GM23248 (cell line): ENCODE results near the gene COL18A1. TPM values are rescaled to one million over a fixed set of nuclear protein-coding genes. Genes with fewer than 3 reads are reported as not detected.
A peak's percentile ranks its signal among the peaks of the same experiment; 100 is the strongest.

Experiments
- DNase-seq: peaks from one replicate; pipeline ENCODE4 v3.0.0-alpha.2; 2015
- H2AFZ ChIP-seq: fragments of 200-600 bp; sonication (generic); 2 replicates; pipeline ENCODE4 v1.6.1; 2016; ENCODE audit warnings: antibody characterized with exemption
- H3F3A ChIP-seq: fragments of 200-600 bp; sonication (generic); 2 replicates; pipeline ENCODE4 v1.6.1; 2016; ENCODE audit warnings: mild to moderate bottlenecking, antibody characterized with exemption, mixed run types; ENCODE audit not compliant: insufficient read depth
- H3K27ac ChIP-seq: fragments of 200-600 bp; sonication (generic); 2 replicates; pipeline ENCODE4 v1.5.1; 2016; ENCODE audit warnings: mild to moderate bottlenecking
- H3K27me3 ChIP-seq: fragments of 200-600 bp; sonication (generic); replicated peaks from 2 replicates; pipeline ENCODE4 v1.6.1; 2016; ENCODE audit warnings: mild to moderate bottlenecking; ENCODE audit not compliant: insufficient read depth
- H3K36me3 ChIP-seq: fragments of 200-600 bp; sonication (generic); 2 replicates; pipeline ENCODE4 v1.6.1; 2016; ENCODE audit warnings: low read depth, mild to moderate bottlenecking
- H3K4me1 ChIP-seq: fragments of 200-600 bp; sonication (generic); 2 replicates; pipeline ENCODE4 v1.6.1; 2016; ENCODE audit warnings: mild to moderate bottlenecking; ENCODE audit not compliant: insufficient read depth
- H3K4me2 ChIP-seq: fragments of 200-600 bp; sonication (generic); one replicate; pipeline ENCODE4 v1.6.1; 2016; ENCODE audit warnings: mild to moderate bottlenecking; ENCODE audit not compliant: unreplicated experiment
- H3K4me3 ChIP-seq: fragments of 200-600 bp; sonication (generic); 2 replicates; pipeline ENCODE4 v1.5.1; 2016; ENCODE audit warnings: mild to moderate bottlenecking
- H3K79me2 ChIP-seq: fragments of 200-600 bp; sonication (generic); 2 replicates; pipeline ENCODE4 v1.6.1; 2016; ENCODE audit warnings: mild to moderate bottlenecking; ENCODE audit not compliant: insufficient read depth
- H3K9ac ChIP-seq: fragments of 200-600 bp; sonication (generic); 2 replicates; pipeline ENCODE4 v1.6.1; 2016; ENCODE audit warnings: mild to moderate bottlenecking
- H3K9me2 ChIP-seq: fragments of 200-600 bp; sonication (generic); 2 replicates; pipeline ENCODE4 v1.6.1; 2016; ENCODE audit warnings: mixed run types, mild to moderate bottlenecking, moderate library complexity; ENCODE audit not compliant: insufficient read depth
- H3K9me3 ChIP-seq: fragments of 200-600 bp; sonication (generic); one replicate; pipeline ENCODE4 v1.6.1; 2017; ENCODE audit warnings: low read depth
- H4K20me1 ChIP-seq: fragments of 200-600 bp; sonication (generic); 2 replicates; pipeline ENCODE4 v1.6.0; 2016; ENCODE audit not compliant: insufficient read depth
- EZH2 ChIP-seq: fragments of 200-600 bp; sonication (generic); IDR thresholded peaks from 2 replicates; pipeline ENCODE4 v1.6.1; 2018; ENCODE audit warnings: antibody characterized with exemption, mild to moderate bottlenecking; ENCODE audit not compliant: insufficient read depth, poor library complexity, severe bottlenecking
- EZH2phosphoT487 ChIP-seq: fragments of 200-600 bp; sonication (generic); IDR thresholded peaks from 2 replicates; pipeline ENCODE4 v1.6.1; 2018; ENCODE audit warnings: antibody characterized with exemption, moderate library complexity, mild to moderate bottlenecking, low read depth; ENCODE audit not compliant: insufficient read depth
- WGBS, 2 experiments: methylation state at CpG; one replicate each; pipeline ENCODE4 v1.1.6; 2015 to 2017; ENCODE audit warnings: low lambda C conversion rate in 2 of 2, low coverage in 1 of 2; ENCODE audit errors: missing lambda C conversion rate in 2 of 2; 5-methylcytosine and 5-hydroxymethylcytosine counted together
- in situ Hi-C: fragments of 300-500 bp; cut with MboI; formaldehyde crosslinking; loops from 2 replicates; pipeline ENCODE4 v1.15.0; 2020
- polyA plus RNA-seq: library from polyadenylated mRNA; unstranded; fragments of >200 nt; fragmentation: Nextera tagmentation; extraction: Ambion mirVana; gene quantifications from 2 replicates; pipeline ENCODE4 v1.2.1, GENCODE V29; 2016
- total RNA-seq: library from RNA; depleted of rRNA; stranded (reverse); fragments of >200 nt; shearing (Covaris generic); gene quantifications from 2 replicates; pipeline ENCODE4 v1.2.3, GENCODE V29; 2014

The COL18A1 gene
- total and polyA plus RNA-seq, 2 experiments from 2014 or later = 1.7 to 30.5 TPM

GRCh38 chr21:45476582-45476981, 71.6 kb downstream of the COL18A1 start:
- H2AFZ ChIP-seq = no peak overlapping the region
- H3K4me1 ChIP-seq = peaks cover 5% of the 10 kb centered on the region; the same call in 1 of the 2 replicates
- no peaks in the 10 kb centered on the region for H4K20me1 ChIP-seq
- DNase-seq = no peak
- H3K9ac ChIP-seq = no peak overlapping the region
- H3K9me3 ChIP-seq = no peaks in the 10 kb centered on the region
- peaks cover 4% of the 10 kb centered on the region; the same call in 1 of the 2 replicates for H3F3A ChIP-seq
- 94 to 95% methylated on average over 6 of the region's 6 CpGs for WGBS, 2 experiments
- H3K27ac ChIP-seq = no peak overlapping the region
- no peaks in the 10 kb centered on the region for H3K79me2 ChIP-seq
- no peak for TF ChIP-seq EZH2
- no peak for TF ChIP-seq EZH2phosphoT487
- no peak overlapping the region for H3K4me3 ChIP-seq
- no peaks in the 10 kb centered on the region for H3K36me3 ChIP-seq
- H3K27me3 ChIP-seq = no peaks in the 10 kb centered on the region
- no peaks in the 10 kb centered on the region for H3K9me2 ChIP-seq
- in situ Hi-C loops = no loop called here
- no peak overlapping the region for H3K4me2 ChIP-seq

- H3K9ac ChIP-seq = no peak overlapping the region
- no peak overlapping the region for H3K27ac ChIP-seq
- no peak for DNase-seq
- H3K9me2 ChIP-seq = no peaks in the 10 kb centered on the region
- no peaks in the 10 kb centered on the region for H4K20me1 ChIP-seq
- no peaks in the 10 kb centered on the region for H3K4me1 ChIP-seq
- no peaks in the 10 kb centered on the region for H3F3A ChIP-seq
- no peaks in the 10 kb centered on the region for H3K27me3 ChIP-seq
- peak overlapping the region; percentile 98 for H2AFZ ChIP-seq
- no peaks in the 10 kb centered on the region for H3K9me3 ChIP-seq
- no peak overlapping the region for H3K4me2 ChIP-seq
- TF ChIP-seq EZH2 = no peak
- TF ChIP-seq EZH2phosphoT487 = no peak
- no peak overlapping the region for H3K4me3 ChIP-seq
- WGBS, 2 experiments = 70 to 74% methylated on average over 36 to 43 of the region's 44 CpGs
- no peaks in the 10 kb centered on the region for H3K79me2 ChIP-seq
- no peaks in the 10 kb centered on the region for H3K36me3 ChIP-seq
- in situ Hi-C loops = no loop called here
These were observed 72.5 kb downstream of the COL18A1 start for GRCh38 chr21:45477176-45478114.

- peak; percentile 80 for DNase-seq
- peak overlapping the region; percentile 99 for H3K4me2 ChIP-seq
- H3K27ac ChIP-seq = no peak overlapping the region
- TF ChIP-seq EZH2phosphoT487 (no peak), EZH2 (no peak)
- in situ Hi-C loops = no loop called here
- no peaks in the 10 kb centered on the region for H3K4me1 ChIP-seq
- peak overlapping the region; percentile 69 for H3K9ac ChIP-seq
- H3K9me2 ChIP-seq = no peaks in the 10 kb centered on the region
- no peaks in the 10 kb centered on the region for H3K79me2 ChIP-seq
- no peaks in the 10 kb centered on the region for H3K9me3 ChIP-seq
- no peaks in the 10 kb centered on the region for H3K36me3 ChIP-seq
- peak overlapping the region; percentile 74 for H3K4me3 ChIP-seq
- H3F3A ChIP-seq = no peaks in the 10 kb centered on the region
- H4K20me1 ChIP-seq = no peaks in the 10 kb centered on the region
- peak overlapping the region; percentile 98 for H2AFZ ChIP-seq
- H3K27me3 ChIP-seq = no peaks in the 10 kb centered on the region
- WGBS, 2 experiments = 21 to 37% methylated on average over 23 to 32 of the region's 32 CpGs
These were observed 73.3 kb downstream of the COL18A1 start for GRCh38 chr21:45478115-45478801.

GRCh38 chr21:45478816-45479669, 74.1 kb downstream of the COL18A1 start:
- H3K36me3 ChIP-seq = no peaks in the 10 kb centered on the region

More at GRCh38 chr21:45478816-45479669, 74.1 kb downstream of the COL18A1 start:
- no peak overlapping the region for H3K4me2 ChIP-seq
- H2AFZ ChIP-seq = peak overlapping the region; percentile 98; the same call in 1 of the 2 replicates
- no peaks in the 10 kb centered on the region for H3K9me3 ChIP-seq
- in situ Hi-C loops = no loop called here
- H3K79me2 ChIP-seq = no peaks in the 10 kb centered on the region
- H3F3A ChIP-seq = no peaks in the 10 kb centered on the region
- no peaks in the 10 kb centered on the region for H4K20me1 ChIP-seq
- TF ChIP-seq EZH2 = no peak
- no peak for TF ChIP-seq EZH2phosphoT487
- H3K4me3 ChIP-seq = no peak overlapping the region
- H3K27ac ChIP-seq = no peak overlapping the region
- H3K9me2 ChIP-seq = no peaks in the 10 kb centered on the region
- no peaks in the 10 kb centered on the region for H3K4me1 ChIP-seq
- DNase-seq = no peak
- no peak overlapping the region for H3K9ac ChIP-seq
- 90% methylated on average over 29 to 31 of the region's 31 CpGs for WGBS, 2 experiments
- no peaks in the 10 kb centered on the region for H3K27me3 ChIP-seq
